Activated naive CD8-positive, alpha-beta T cell treated with anti-CD3 and anti-CD28 coated beads, Interleukin-2, amount 10 ng/mL, durations not matched to agents 7 days and 5 days (primary cell): ENCODE data around the gene GNG8. TPM values are rescaled to one million over a fixed set of nuclear protein-coding genes. Genes with fewer than 3 reads are reported as not detected.

Experiments used
- ATAC-seq: fragments of 150-1000 bp; cut with Tn5 transposase; one replicate; pipeline ENCODE4 v1.10.0; 2021; ENCODE audit warnings: low read depth, moderate library complexity
- POLR2A ChIA-PET: fragments of 350-600 bp; sonication (Branson Sonifier 250); formaldehyde crosslinking; loops from one replicate; lab custom pipeline; 2021; ENCODE audit warnings: antibody characterized with exemption; lab: Charles Lee
- DNase-seq: peaks from one replicate; pipeline ENCODE4 v3.0.0; 2021
- H3K27ac Mint-ChIP-seq: one replicate; pipeline ENCODE4 v1.8.0; 2022; ENCODE audit warnings: mild to moderate bottlenecking, mixed read lengths
- H3K27me3 Mint-ChIP-seq: one replicate; pipeline ENCODE4 v1.8.0; 2022; ENCODE audit warnings: mild to moderate bottlenecking, moderate library complexity, mixed read lengths
- H3K36me3 Mint-ChIP-seq: one replicate; pipeline ENCODE4 v1.8.0; 2021; ENCODE audit warnings: mild to moderate bottlenecking, mixed read lengths
- H3K4me1 Mint-ChIP-seq: one replicate; pipeline ENCODE4 v1.8.0; 2021; ENCODE audit warnings: mixed read lengths
- H3K4me3 Mint-ChIP-seq: one replicate; pipeline ENCODE4 v1.8.0; 2022; ENCODE audit warnings: mild to moderate bottlenecking, moderate library complexity, mixed read lengths
- H3K9me3 Mint-ChIP-seq: one replicate; pipeline ENCODE4 v1.8.0; 2021; ENCODE audit warnings: mixed read lengths
- total RNA-seq, 2 experiments: library from RNA; stranded (reverse); gene quantifications; one replicate each; pipeline ENCODE4 v1.2.3, GENCODE V29; 2021

GNG8 gene
- total RNA-seq, 2 experiments from 2014 or later = 2.4 TPM; not detected in 1

- H3K27ac Mint-ChIP-seq = peak overlapping the region; percentile 91
- no peaks in the 10 kb centered on the region for H3K27me3 Mint-ChIP-seq
- POLR2A ChIA-PET = interaction anchor here (0.8 to 4.7 kb wide), 5 partner anchors 8 to 52 kb away, joined by 3 to 142 read pairs (median 15); partner anchors contain the start of genes CALM3 and DACT3
- no peaks in the 10 kb centered on the region for H3K9me3 Mint-ChIP-seq
- H3K36me3 Mint-ChIP-seq = peaks cover 31% of the 10 kb centered on the region
- ATAC-seq (no peak), DNase-seq (no peak)
- peak overlapping the region; percentile 70 for H3K4me3 Mint-ChIP-seq
- H3K4me1 Mint-ChIP-seq = peaks cover 40% of the 10 kb centered on the region
Observed at GRCh38 chr19:46610413-46610775, 25.6 kb downstream of the GNG8 start.

DNA sequence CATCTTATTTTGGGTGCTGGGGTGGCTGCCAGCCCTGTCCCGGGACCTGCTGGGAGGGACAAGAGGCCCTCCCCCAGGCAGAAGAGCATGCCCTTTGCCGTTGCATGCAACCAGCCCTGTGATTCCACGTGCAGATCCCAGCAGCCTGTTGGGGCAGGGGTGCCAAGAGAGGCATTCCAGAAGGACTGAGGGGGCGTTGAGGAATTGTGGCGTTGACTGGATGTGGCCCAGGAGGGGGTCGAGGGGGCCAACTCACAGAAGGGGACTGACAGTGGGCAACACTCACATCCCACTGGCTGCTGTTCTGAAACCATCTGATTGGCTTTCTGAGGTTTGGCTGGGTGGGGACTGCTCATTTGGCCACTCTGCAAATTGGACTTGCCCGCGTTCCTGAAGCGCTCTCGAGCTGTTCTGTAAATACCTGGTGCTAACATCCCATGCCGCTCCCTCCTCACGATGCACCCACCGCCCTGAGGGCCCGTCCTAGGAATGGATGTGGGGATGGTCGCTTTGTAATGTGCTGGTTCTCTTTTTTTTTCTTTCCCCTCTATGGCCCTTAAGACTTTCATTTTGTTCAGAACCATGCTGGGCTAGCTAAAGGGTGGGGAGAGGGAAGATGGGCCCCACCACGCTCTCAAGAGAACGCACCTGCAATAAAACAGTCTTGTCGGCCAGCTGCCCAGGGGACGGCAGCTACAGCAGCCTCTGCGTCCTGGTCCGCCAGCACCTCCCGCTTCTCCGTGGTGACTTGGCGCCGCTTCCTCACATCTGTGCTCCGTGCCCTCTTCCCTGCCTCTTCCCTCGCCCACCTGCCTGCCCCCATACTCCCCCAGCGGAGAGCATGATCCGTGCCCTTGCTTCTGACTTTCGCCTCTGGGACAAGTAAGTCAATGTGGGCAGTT lies 26.2 kb downstream of the GNG8 start:
- Mint-ChIP-seq H3K27me3 (no peaks in the 10 kb centered on the region), H3K4me1 (peaks cover 44% of the 10 kb centered on the region), H3K36me3 (peaks cover 31% of the 10 kb centered on the region), H3K9me3 (no peaks in the 10 kb centered on the region), H3K27ac (no peak overlapping the region), H3K4me3 (no peak overlapping the region)
- ATAC-seq = no peak
- POLR2A ChIA-PET = interaction anchor here (0.8 to 4.7 kb wide), 5 partner anchors 8 to 52 kb away, joined by 3 to 142 read pairs (median 15); partner anchors contain the start of genes CALM3 and DACT3
- DNase-seq = peak; percentile 30

GRCh38 chr19:46608581-46609345 lies 27.2 kb downstream of the GNG8 start:
- no peak overlapping the region for H3K4me3 Mint-ChIP-seq
- DNase-seq = peak; percentile 25
- no peaks in the 10 kb centered on the region for H3K9me3 Mint-ChIP-seq
- no peaks in the 10 kb centered on the region for H3K27me3 Mint-ChIP-seq
- peaks cover 31% of the 10 kb centered on the region for H3K36me3 Mint-ChIP-seq
- peaks cover 40% of the 10 kb centered on the region for H3K4me1 Mint-ChIP-seq
- POLR2A ChIA-PET = interaction anchor here (4.7 kb wide), 1 partner anchor 7 kb away, joined by 142 read pairs; the partner anchor contains the start of gene CALM3
- H3K27ac Mint-ChIP-seq = peak overlapping the region; percentile 36
- no peak for ATAC-seq

- Mint-ChIP-seq H3K36me3 (peaks cover 33% of the 10 kb centered on the region), H3K4me3 (no peak overlapping the region), H3K4me1 (peaks cover 41% of the 10 kb centered on the region), H3K27me3 (no peaks in the 10 kb centered on the region), H3K27ac (no peak overlapping the region), H3K9me3 (no peaks in the 10 kb centered on the region)
- peak; percentile 25 for DNase-seq
- POLR2A ChIA-PET = interaction anchor here (4.7 kb wide), 1 partner anchor 6 kb away, joined by 142 read pairs; the partner anchor contains the start of gene CALM3
- no peak for ATAC-seq
Observed at GRCh38 chr19:46608178-46608577, 27.8 kb downstream of the GNG8 start.

DNA sequence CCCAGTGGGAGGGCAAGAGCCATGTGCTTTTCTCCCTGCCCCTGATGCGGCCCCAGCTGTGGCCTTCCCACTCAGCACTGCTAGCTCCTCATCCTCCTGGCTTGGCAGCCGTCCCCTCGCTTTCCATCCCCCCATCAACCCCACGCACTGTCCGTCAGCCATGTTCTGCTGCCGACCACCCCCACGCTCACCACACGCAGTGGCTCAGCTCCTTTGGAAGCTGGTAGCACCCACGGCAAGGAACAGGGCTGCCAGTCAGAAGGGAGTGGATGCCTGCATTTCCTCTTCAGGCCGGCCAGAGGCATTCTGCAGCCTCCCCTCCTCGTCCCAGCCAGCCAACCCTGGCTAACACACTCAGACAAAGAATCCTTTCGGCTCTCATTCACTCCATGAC lies 28.6 kb downstream of the GNG8 start:
- H3K36me3 Mint-ChIP-seq = peaks cover 37% of the 10 kb centered on the region
- H3K27ac Mint-ChIP-seq = no peak overlapping the region
- POLR2A ChIA-PET = no interaction called here

DNA sequence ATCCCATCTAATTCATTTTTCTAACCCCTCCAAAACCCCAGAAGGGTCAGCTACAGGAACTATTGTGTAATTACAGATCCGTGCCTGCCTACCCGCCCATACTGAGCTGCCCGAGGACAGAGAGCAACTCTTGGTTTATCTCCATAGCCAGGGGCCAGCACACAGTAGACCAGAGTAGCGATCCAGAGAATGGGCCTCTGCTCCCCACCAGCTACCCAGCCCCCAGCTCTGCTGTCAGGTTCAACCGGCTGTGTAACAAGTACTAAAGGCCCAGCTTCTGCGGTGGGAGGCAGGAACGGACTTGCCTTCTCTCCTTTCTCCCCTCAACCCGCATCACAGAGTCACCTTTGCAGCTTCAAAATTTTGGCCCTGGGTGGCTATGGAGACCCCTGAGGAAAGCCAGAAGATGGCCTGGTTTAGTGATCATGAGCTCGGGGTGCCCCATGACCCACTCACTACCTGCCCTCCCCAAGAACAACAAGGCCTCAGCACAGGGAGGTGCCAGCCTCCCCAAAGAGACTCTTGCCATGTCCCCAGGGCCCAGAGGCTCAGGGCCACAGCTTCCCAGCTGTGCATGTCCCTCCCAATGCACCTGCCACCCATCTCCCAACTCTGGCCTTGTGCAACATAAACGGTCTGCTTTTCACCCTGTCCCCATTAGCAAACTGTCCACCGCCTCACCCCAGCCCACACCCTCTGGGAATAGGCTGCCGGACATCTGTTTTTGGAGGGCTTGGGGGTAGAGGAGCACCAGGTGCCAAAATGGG lies 29.1 kb downstream of the GNG8 start:
- POLR2A ChIA-PET = interaction anchor here (0.5 to 0.6 kb wide), 2 partner anchors 13 to 993 kb away, joined by 3 to 4 read pairs; no protein-coding TSS in a partner anchor
- H3K27ac Mint-ChIP-seq = no peak overlapping the region

More for the DNA sequence above, 28.6 kb downstream of the GNG8 start:
- H3K27me3 Mint-ChIP-seq = no peaks in the 10 kb centered on the region
- DNase-seq (no peak), ATAC-seq (no peak)
- H3K4me1 Mint-ChIP-seq = peaks cover 42% of the 10 kb centered on the region
- no peak overlapping the region for H3K4me3 Mint-ChIP-seq
- H3K9me3 Mint-ChIP-seq = no peaks in the 10 kb centered on the region

GRCh38 chr19:46606019-46606418 lies 30.0 kb downstream of the GNG8 start:
- Mint-ChIP-seq H3K9me3 (no peaks in the 10 kb centered on the region), H3K36me3 (peaks cover 39% of the 10 kb centered on the region), H3K27me3 (no peaks in the 10 kb centered on the region), H3K4me3 (no peak overlapping the region), H3K4me1 (peaks cover 31% of the 10 kb centered on the region), H3K27ac (no peak overlapping the region)
- DNase-seq (no peak), ATAC-seq (no peak)
- POLR2A ChIA-PET = interaction anchor here (0.6 to 1.0 kb wide), 3 partner anchors 19 to 994 kb away, joined by 4 to 5 read pairs (median 4); partner anchors contain the start of gene PTGIR

More for the DNA sequence above, 29.1 kb downstream of the GNG8 start:
- DNase-seq = no peak
- Mint-ChIP-seq H3K27me3 (no peaks in the 10 kb centered on the region), H3K4me3 (no peak overlapping the region), H3K4me1 (peaks cover 39% of the 10 kb centered on the region), H3K36me3 (peaks cover 41% of the 10 kb centered on the region), H3K9me3 (no peaks in the 10 kb centered on the region)
- no peak for ATAC-seq

GRCh38 chr19:46605356-46605821 lies 30.6 kb downstream of the GNG8 start:
- H3K4me3 Mint-ChIP-seq = no peak overlapping the region
- peaks cover 27% of the 10 kb centered on the region for H3K4me1 Mint-ChIP-seq
- no peaks in the 10 kb centered on the region for H3K27me3 Mint-ChIP-seq
- H3K36me3 Mint-ChIP-seq = peaks cover 40% of the 10 kb centered on the region
- no peak overlapping the region for H3K27ac Mint-ChIP-seq
- no peaks in the 10 kb centered on the region for H3K9me3 Mint-ChIP-seq
- POLR2A ChIA-PET = interaction anchor here (0.6 to 1.0 kb wide), 2 partner anchors 19 to 20 kb away, joined by 4 to 5 read pairs; partner anchors contain the start of gene PTGIR
- DNase-seq = no peak
- no peak for ATAC-seq

DNA sequence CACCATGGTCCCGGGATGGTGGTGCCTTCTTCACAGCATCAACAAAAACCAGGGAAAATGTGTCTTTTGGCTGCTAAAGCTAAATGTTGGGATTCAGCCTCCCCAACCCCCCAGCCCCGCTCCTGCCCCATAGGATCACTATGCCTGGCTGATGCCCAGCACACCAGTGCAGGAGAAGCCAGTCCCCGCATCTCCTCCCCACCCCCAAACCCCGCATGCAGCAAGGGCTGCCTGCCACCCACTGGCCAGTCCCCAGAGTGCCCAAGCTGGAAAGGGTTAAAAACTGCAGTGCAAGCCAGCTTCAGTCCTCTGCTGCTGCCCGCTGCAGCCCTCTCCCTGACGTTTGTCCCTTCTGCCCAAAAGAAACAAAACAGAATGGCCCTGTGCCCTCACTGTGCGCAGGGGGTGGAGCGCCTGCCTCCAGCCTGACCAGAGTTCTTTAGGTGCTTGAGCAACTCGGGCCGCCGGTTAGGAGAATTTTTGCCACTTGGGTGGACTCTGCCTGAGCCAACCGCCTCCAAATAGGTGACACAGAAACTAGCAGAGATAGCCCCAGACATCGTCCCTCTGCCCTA lies 31.1 kb downstream of the GNG8 start:
- H3K4me1 Mint-ChIP-seq = peaks cover 30% of the 10 kb centered on the region
- H3K27ac Mint-ChIP-seq = no peak overlapping the region
- no peak for DNase-seq
- H3K27me3 Mint-ChIP-seq = no peaks in the 10 kb centered on the region
- peaks cover 36% of the 10 kb centered on the region for H3K36me3 Mint-ChIP-seq
- H3K4me3 Mint-ChIP-seq = no peak overlapping the region
- ATAC-seq = no peak
- H3K9me3 Mint-ChIP-seq = no peaks in the 10 kb centered on the region
- POLR2A ChIA-PET = no interaction called here

DNA sequence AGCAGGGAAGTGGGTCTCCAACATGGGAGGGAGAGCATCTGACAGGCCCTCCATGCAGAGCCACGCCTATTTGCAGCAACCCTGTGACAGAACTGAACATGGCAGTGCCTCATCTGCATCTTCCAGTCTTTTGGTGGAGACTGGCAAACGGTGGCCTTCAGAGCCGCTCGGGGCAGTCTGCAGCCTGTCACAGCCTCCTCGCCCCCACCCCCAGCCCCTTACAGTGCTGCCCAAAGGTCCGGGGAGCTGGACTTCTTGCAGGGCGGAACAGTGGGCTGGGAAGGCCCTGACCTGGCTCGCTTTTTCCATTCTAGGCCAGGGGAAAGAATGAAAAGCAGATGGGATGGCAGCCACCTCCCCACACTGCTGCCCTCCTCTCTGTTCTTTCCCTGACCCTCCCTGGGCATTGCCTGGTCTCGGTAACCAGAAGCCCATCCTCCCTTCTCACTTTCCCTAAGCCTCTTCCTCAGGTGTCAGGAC lies 32.2 kb downstream of the GNG8 start:
- no peaks in the 10 kb centered on the region for H3K27me3 Mint-ChIP-seq
- POLR2A ChIA-PET = interaction anchor here (0.5 to 4.7 kb wide), 5 partner anchors 7 to 144 kb away, joined by 3 to 142 read pairs (median 3); partner anchors contain the start of gene PTGIR
- H3K4me3 Mint-ChIP-seq = peak overlapping the region; percentile 97
- peaks cover 28% of the 10 kb centered on the region for H3K4me1 Mint-ChIP-seq
- peaks cover 2% of the 10 kb centered on the region for H3K9me3 Mint-ChIP-seq
- no peak for DNase-seq
- H3K36me3 Mint-ChIP-seq = peaks cover 30% of the 10 kb centered on the region
- peak overlapping the region; percentile 100 for H3K27ac Mint-ChIP-seq
- ATAC-seq = no peak

GRCh38 chr19:46603195-46603637 lies 32.8 kb downstream of the GNG8 start:
- DNase-seq (no peak), ATAC-seq (no peak)
- peak overlapping the region; percentile 97 for H3K4me3 Mint-ChIP-seq
- peaks cover 32% of the 10 kb centered on the region for H3K36me3 Mint-ChIP-seq
- H3K27me3 Mint-ChIP-seq = peaks cover 2% of the 10 kb centered on the region
- H3K9me3 Mint-ChIP-seq = peaks cover 5% of the 10 kb centered on the region
- H3K4me1 Mint-ChIP-seq = peaks cover 28% of the 10 kb centered on the region
- peak overlapping the region; percentile 100 for H3K27ac Mint-ChIP-seq
- POLR2A ChIA-PET = interaction anchor here (0.9 to 4.7 kb wide), 6 partner anchors 7 to 144 kb away, joined by 3 to 142 read pairs (median 3); partner anchors contain the start of gene PTGIR
